HepG2 (cell line): Measurements from ENCODE around the gene CHSY3. TPM values are rescaled to one million over a fixed set of nuclear protein-coding genes. Genes with fewer than 3 reads are reported as not detected.

Experiments
- DR1 ChIP-seq: sonication (generic); formaldehyde crosslinking; IDR thresholded peaks from 2 replicates; pipeline ENCODE4 v1.8.0; 2021; ENCODE audit warnings: mild to moderate bottlenecking, missing genetic modification reagents, inconsistent platforms
- EHMT2 ChIP-seq: fragments of 200-600 bp; sonication (generic); IDR thresholded peaks from 2 replicates; pipeline ENCODE4 v1.7.0; 2017; ENCODE audit warnings: antibody characterized with exemption, low read depth, low read length, borderline replicate concordance
- NONO ChIP-seq, 2 experiments: fragments of 450-650 bp in 1 of 2; sonication (generic) in 1 of 2; formaldehyde crosslinking in 1 of 2; IDR thresholded peaks in 1 of 2; conservative IDR thresholded peaks in 1 of 2; 2 replicates each; pipeline versions ENCODE4 v1.6.1 to v1.8.0; 2017 to 2022; ENCODE audit warnings: mild to moderate bottlenecking in 1 of 2, missing genetic modification reagents in 1 of 2, moderate library complexity in 1 of 2
- SRF ChIP-seq: IDR thresholded peaks from 2 replicates; pipeline ENCODE4 v1.6.1; 2011; ENCODE audit warnings: mild to moderate bottlenecking, low read depth, low read length, moderate library complexity
- TCF7 ChIP-seq: sonication (generic); IDR thresholded peaks from 2 replicates; pipeline ENCODE4 v1.6.1; 2016; ENCODE audit warnings: antibody characterized with exemption, low read depth
- YEATS4 ChIP-seq: sonication (generic); formaldehyde crosslinking; IDR thresholded peaks from 2 replicates; pipeline ENCODE4 v1.4.0; 2020; ENCODE audit warnings: missing genetic modification reagents, borderline replicate concordance
- ZNF263 ChIP-seq: sonication (generic); formaldehyde crosslinking; IDR thresholded peaks from 2 replicates; pipeline ENCODE4 v1.4.0; 2020; ENCODE audit warnings: missing genetic modification reagents
- ZNF547 ChIP-seq: sonication (generic); formaldehyde crosslinking; IDR thresholded peaks from 2 replicates; pipeline ENCODE4 v1.5.1; 2020; ENCODE audit warnings: mild to moderate bottlenecking, missing genetic modification reagents
- polyA plus RNA-seq, 8 experiments: library from polyadenylated mRNA; depleted of rRNA in 3 of 8; stranded (reverse) in 7 of 8; unstranded in 1 of 8; fragments of >200 nt; fragmentation: Illumina TruSeq in 4 of 8; extraction: Trizol in 4 of 8; gene quantifications; 2 replicates each; pipeline versions ENCODE4 v1.2.1 to v1.2.3, GENCODE V29; 2011 to 2016; ENCODE audit warnings: low read depth in 4 of 8, missing spikeins in 1 of 8, mixed read lengths in 1 of 8; ENCODE audit not compliant: insufficient read depth in 1 of 8
- total RNA-seq, 5 experiments: library from RNA; depleted of rRNA; stranded (reverse); fragments of >200 nt; fragmentation: Illumina TruSeq; extraction: Trizol; gene quantifications; 2 replicates each; pipeline ENCODE4 v1.2.3, GENCODE V29; 2016; ENCODE audit warnings: low read depth in 1 of 5
- TF ChIP-seq, protein P1 (sequence below): sonication (generic); formaldehyde crosslinking; IDR thresholded peaks from 2 replicates; pipeline ENCODE4 v1.4.0; 2020; ENCODE audit warnings: missing genetic modification reagents, borderline replicate concordance
- TF ChIP-seq, protein P2 (sequence below): sonication (generic); formaldehyde crosslinking; IDR thresholded peaks from 2 replicates; pipeline ENCODE4 v1.5.1; 2020; ENCODE audit warnings: mild to moderate bottlenecking, moderate library complexity, missing genetic modification reagents

Gene CHSY3
- total and polyA plus RNA-seq, 2 of the 13 experiments (the other 11 are each of a cell fraction or from before 2014, with no cell fraction given), result 0.26 to 4.1 TPM

DNA sequence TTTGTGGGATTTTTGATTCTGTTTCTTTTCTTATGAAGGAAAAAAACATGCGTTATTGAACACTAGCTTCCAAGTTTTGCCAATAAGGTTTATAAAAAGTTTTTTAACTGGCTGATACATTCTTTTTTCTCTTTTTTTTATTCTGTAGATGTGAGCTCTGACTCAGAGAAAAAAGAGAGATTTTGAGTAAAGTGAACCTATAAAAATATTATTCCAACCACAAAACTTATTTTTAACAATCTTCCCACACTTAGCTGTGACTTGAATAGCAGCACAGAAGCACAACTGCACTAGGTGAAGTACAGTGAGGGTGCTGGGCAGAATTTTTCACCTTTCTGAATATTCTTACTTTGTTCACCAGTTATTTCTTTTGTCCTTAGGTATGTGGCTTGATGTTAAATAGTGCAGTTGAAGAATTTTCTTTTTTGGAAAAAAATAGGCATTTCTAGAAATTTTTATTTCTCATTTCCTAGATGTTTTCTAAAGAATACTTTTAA lies 41.6 kb downstream of the CHSY3 start (continued):
- TF ChIP-seq, protein P1, sequence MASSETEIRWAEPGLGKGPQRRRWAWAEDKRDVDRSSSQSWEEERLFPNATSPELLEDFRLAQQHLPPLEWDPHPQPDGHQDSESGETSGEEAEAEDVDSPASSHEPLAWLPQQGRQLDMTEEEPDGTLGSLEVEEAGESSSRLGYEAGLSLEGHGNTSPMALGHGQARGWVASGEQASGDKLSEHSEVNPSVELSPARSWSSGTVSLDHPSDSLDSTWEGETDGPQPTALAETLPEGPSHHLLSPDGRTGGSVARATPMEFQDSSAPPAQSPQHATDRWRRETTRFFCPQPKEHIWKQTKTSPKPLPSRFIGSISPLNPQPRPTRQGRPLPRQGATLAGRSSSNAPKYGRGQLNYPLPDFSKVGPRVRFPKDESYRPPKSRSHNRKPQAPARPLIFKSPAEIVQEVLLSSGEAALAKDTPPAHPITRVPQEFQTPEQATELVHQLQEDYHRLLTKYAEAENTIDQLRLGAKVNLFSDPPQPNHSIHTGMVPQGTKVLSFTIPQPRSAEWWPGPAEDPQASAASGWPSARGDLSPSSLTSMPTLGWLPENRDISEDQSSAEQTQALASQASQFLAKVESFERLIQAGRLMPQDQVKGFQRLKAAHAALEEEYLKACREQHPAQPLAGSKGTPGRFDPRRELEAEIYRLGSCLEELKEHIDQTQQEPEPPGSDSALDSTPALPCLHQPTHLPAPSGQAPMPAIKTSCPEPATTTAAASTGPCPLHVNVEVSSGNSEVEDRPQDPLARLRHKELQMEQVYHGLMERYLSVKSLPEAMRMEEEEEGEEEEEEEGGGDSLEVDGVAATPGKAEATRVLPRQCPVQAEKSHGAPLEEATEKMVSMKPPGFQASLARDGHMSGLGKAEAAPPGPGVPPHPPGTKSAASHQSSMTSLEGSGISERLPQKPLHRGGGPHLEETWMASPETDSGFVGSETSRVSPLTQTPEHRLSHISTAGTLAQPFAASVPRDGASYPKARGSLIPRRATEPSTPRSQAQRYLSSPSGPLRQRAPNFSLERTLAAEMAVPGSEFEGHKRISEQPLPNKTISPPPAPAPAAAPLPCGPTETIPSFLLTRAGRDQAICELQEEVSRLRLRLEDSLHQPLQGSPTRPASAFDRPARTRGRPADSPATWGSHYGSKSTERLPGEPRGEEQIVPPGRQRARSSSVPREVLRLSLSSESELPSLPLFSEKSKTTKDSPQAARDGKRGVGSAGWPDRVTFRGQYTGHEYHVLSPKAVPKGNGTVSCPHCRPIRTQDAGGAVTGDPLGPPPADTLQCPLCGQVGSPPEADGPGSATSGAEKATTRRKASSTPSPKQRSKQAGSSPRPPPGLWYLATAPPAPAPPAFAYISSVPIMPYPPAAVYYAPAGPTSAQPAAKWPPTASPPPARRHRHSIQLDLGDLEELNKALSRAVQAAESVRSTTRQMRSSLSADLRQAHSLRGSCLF (CRISPR knock-in tag), result no peak
- TF ChIP-seq ZNF547, result no peak
- no peak for TF ChIP-seq TCF7
- TF ChIP-seq DR1 (CRISPR knock-in tag), result no peak
- TF ChIP-seq, protein P2, sequence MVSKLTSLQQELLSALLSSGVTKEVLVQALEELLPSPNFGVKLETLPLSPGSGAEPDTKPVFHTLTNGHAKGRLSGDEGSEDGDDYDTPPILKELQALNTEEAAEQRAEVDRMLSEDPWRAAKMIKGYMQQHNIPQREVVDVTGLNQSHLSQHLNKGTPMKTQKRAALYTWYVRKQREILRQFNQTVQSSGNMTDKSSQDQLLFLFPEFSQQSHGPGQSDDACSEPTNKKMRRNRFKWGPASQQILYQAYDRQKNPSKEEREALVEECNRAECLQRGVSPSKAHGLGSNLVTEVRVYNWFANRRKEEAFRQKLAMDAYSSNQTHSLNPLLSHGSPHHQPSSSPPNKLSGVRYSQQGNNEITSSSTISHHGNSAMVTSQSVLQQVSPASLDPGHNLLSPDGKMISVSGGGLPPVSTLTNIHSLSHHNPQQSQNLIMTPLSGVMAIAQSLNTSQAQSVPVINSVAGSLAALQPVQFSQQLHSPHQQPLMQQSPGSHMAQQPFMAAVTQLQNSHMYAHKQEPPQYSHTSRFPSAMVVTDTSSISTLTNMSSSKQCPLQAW (CRISPR knock-in tag), result no peak
- no peak for TF ChIP-seq SRF
- no peak for TF ChIP-seq ZNF263 (CRISPR knock-in tag)
- no peak for TF ChIP-seq NONO (IDR thresholded peaks at IDR 0.05)
- TF ChIP-seq NONO (CRISPR knock-in tag; conservative IDR thresholded peaks at IDR 0.05), result no peak
- no peak for TF ChIP-seq EHMT2
- TF ChIP-seq YEATS4 (CRISPR knock-in tag), result no peak
